Heart right ventricle (tissue), 16 donors: ENCODE results near the gene ANXA11. TPM values are rescaled to one million over a fixed set of nuclear protein-coding genes. Genes with fewer than 3 reads are reported as not detected.

ENCODE experiments used
- ATAC-seq, 8 donors: fragments of 200-7000 bp; cut with Tn5 transposase; one replicate each; pipeline ENCODE4 v1.9.1; 2020; ENCODE audit warnings: mild to moderate bottlenecking in 8 of 8, moderate library complexity in 8 of 8, moderate number of reproducible peaks in 1 of 8
- DNase-seq, 2 donors: peaks; one replicate each; pipeline ENCODE4 v3.0.0-alpha.2; 2020
- H3K27ac ChIP-seq, 10 donors: fragments of 200-600 bp; sonication (generic) in 2 of 10; one replicate each; pipeline versions ENCODE4 v1.5.0 to v1.8.0; 2020 to 2022; ENCODE audit warnings: mild to moderate bottlenecking in 3 of 10
- H3K27me3 ChIP-seq, 7 donors: fragments of 200-600 bp; one replicate each; pipeline ENCODE4 v1.8.0; 2021 to 2022; ENCODE audit warnings: mild to moderate bottlenecking in 2 of 7
- H3K36me3 ChIP-seq, 9 donors: fragments of 200-600 bp; sonication (generic) in 1 of 9; one replicate each; pipeline versions ENCODE4 v1.5.0 to v1.8.0; 2020 to 2022; ENCODE audit warnings: mild to moderate bottlenecking in 2 of 9
- H3K4me1 ChIP-seq, 9 donors: fragments of 200-600 bp; sonication (generic) in 1 of 9; one replicate each; pipeline versions ENCODE4 v1.5.0 to v1.8.0; 2020 to 2022; ENCODE audit warnings: mild to moderate bottlenecking in 4 of 9
- H3K4me3 ChIP-seq, 10 donors: fragments of 200-600 bp; sonication (generic) in 2 of 10; one replicate each; pipeline versions ENCODE4 v1.5.0 to v1.8.0; 2020 to 2022; ENCODE audit warnings: mild to moderate bottlenecking in 7 of 10, moderate library complexity in 2 of 10
- H3K9me3 ChIP-seq, 11 donors: fragments of 200-600 bp in 10 of 11; sonication (generic) in 2 of 11; one replicate each; pipeline versions ENCODE4 v1.5.0 to v1.8.0; 2013 to 2022; ENCODE audit warnings: mild to moderate bottlenecking in 2 of 11, control low read depth in 1 of 11, moderate library complexity in 1 of 11
- WGBS, 2 donors: extraction: QIAGEN DNeasy Blood & Tissue Kit; methylation state at CpG; one replicate each; pipeline ENCODE4 v1.1.7; 2013; ENCODE audit warnings: inconsistent platforms in 1 of 2; 5-methylcytosine and 5-hydroxymethylcytosine counted together
- intact Hi-C, 10 donors: fragments of 100-400 bp; cut with DNase I; formaldehyde crosslinking; loops; one replicate each; pipeline versions ENCODE4 v1.11.1 to v1.14.2; 2022
- polyA plus RNA-seq, 2 donors: library from polyadenylated mRNA; stranded (reverse); fragments of 200-250 nt; gene quantifications; one replicate each; pipeline ENCODE4 v1.2.3, GENCODE V29; 2013
- total RNA-seq, 10 donors: library from RNA; stranded (reverse); fragmentation: NEBNext Ultra II Directional in 3 of 10; extraction: Animal tissue kit (Norgen Biotek cat#: 25700) in 3 of 10; gene quantifications; one replicate each; pipeline versions ENCODE4 v1.2.1 to v1.2.4, GENCODE V29; 2021 to 2023
- TF ChIP-seq, protein P1 (sequence below), 9 donors: fragments of 200-600 bp; sonication (generic) in 2 of 9; IDR thresholded peaks; one replicate each; pipeline versions ENCODE4 v1.5.0 to v1.8.0; 2021 to 2022; ENCODE audit warnings: antibody characterized with exemption in 9 of 9, mild to moderate bottlenecking in 5 of 9, moderate library complexity in 1 of 9
- donor health status: Arrhythmogenic right ventricular cardiomyopathy.
- donor health status: ischemic (EF 13 %, LVEDD 7.1; RV severe dilation, severe dysfunction).
- donor health status: healthy with polysubstance abuse.
- donor health status: DM: no; HTN: yes; CAD: no.
- donor health status: DM: no; HTN: no; CAD: no.
- donor health status: ischemic (EF 25% LVEDD 6.9; RV normal size, moderate dysfunction).
- donor health status: ischemic (EF 25% LVEDD 5.7; RV mildly dilated, moderate dysfunction).
- donor health status: healthy.
- donor health status: DM: yes; HTN: yes; CAD: no.
- donor health status: Ischemic cardiomyopathy.
- donor health status: ischemic (EF 35%, LVEDD 5.7; RV mildly dilated, moderate dysfunction).
- donor health status: nonischemic (EF 11% LVEDD 7.7; RV severe dilation, severe dysfunction).
- donor health status: DM: yes; HTN: yes; CAD: no.
- donor health status: PGD.
- donor health status: ischemic (EF 29% LVEDD 5.4; RV normal size, mild dysfunction).
- donor health status: nonischemic (EF 23%, LVEDD 6.1; RV moderate dilation, normal function).

ANXA11 gene
- total and polyA plus RNA-seq, 12 donors = 160 to 1,089 (median 422) TPM

DNA sequence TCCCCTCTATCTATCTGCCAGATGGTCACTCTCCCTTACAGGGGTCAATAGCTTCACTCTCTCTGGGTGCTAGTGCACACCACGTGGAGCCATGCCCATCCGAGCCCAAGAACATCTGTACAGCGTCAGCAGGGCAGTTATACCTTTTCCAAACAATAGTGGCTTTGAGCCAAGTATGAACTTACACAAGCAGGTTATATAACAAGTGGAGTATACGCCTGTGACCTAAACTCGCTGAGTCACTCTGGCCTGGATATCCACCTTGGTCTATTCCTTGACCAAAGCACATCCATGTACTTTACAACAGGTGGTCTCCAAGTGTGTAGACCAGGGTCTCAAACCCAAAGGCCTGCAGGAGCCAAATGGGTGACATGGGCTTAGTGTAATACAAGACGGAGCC lies 52.5 kb downstream of the ANXA11 start:
- WGBS, 2 donors = 91 to 94% methylated on average over 6 of the region's 6 CpGs
- no peaks in the 10 kb centered on the region for H3K27me3 ChIP-seq
- no peak for DNase-seq
- no peak for ATAC-seq
- no peak overlapping the region for H3K4me3 ChIP-seq
- intact Hi-C loops = no loop called here
- peaks cover 0 to 18% (median 0%) of the 10 kb centered on the region in 11 donors for H3K9me3 ChIP-seq
- H3K27ac ChIP-seq = no peak overlapping the region
- H3K4me1 ChIP-seq = peaks cover 0 to 12% (median 10%) of the 10 kb centered on the region in 9 donors
- H3K36me3 ChIP-seq = peaks cover 0 to 99% (median 54%) of the 10 kb centered on the region in 9 donors
- TF ChIP-seq, protein P1, sequence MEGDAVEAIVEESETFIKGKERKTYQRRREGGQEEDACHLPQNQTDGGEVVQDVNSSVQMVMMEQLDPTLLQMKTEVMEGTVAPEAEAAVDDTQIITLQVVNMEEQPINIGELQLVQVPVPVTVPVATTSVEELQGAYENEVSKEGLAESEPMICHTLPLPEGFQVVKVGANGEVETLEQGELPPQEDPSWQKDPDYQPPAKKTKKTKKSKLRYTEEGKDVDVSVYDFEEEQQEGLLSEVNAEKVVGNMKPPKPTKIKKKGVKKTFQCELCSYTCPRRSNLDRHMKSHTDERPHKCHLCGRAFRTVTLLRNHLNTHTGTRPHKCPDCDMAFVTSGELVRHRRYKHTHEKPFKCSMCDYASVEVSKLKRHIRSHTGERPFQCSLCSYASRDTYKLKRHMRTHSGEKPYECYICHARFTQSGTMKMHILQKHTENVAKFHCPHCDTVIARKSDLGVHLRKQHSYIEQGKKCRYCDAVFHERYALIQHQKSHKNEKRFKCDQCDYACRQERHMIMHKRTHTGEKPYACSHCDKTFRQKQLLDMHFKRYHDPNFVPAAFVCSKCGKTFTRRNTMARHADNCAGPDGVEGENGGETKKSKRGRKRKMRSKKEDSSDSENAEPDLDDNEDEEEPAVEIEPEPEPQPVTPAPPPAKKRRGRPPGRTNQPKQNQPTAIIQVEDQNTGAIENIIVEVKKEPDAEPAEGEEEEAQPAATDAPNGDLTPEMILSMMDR (IDR thresholded peaks at IDR 0.05) = no peak

DNA sequence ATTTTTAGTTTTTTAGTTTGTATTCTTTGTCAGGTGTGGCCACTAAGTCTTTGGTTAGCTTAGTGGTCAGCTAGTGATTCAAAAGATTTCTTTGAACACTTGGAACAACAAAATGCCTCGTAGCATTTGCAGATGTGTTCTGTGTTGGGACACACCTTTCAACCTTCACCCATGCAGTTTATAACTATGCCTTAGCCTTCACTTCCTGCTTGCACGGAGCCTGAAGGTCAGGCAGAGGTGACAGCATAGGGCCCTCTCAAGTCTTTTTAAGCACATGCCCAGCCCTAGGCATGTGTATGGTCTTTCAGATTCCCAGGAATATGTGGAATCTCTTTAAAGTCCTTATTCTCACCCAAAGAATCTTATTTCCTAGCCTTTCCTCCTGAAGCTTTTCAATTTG lies 55.2 kb downstream of the ANXA11 start:
- Histone ChIP-seq H3K9me3 (peaks cover 0 to 18% (median 0%) of the 10 kb centered on the region in 11 donors), H3K36me3 (peaks cover 0 to 76% (median 28%) of the 10 kb centered on the region in 9 donors), H3K27me3 (no peaks in the 10 kb centered on the region), H3K4me1 (peaks cover 0 to 11% (median 4%) of the 10 kb centered on the region in 9 donors), H3K4me3 (no peak overlapping the region), H3K27ac (peak overlapping the region in 5 of 10 donors; percentile 7 to 36 (median 31))
- intact Hi-C loops = no loop called here
- DNase-seq = no peak
- WGBS, 2 donors = 57 to 77% methylated on average over 2 of the region's 2 CpGs
- TF ChIP-seq, protein P1 (IDR thresholded peaks at IDR 0.05) = no peak
- no peak for ATAC-seq

DNA sequence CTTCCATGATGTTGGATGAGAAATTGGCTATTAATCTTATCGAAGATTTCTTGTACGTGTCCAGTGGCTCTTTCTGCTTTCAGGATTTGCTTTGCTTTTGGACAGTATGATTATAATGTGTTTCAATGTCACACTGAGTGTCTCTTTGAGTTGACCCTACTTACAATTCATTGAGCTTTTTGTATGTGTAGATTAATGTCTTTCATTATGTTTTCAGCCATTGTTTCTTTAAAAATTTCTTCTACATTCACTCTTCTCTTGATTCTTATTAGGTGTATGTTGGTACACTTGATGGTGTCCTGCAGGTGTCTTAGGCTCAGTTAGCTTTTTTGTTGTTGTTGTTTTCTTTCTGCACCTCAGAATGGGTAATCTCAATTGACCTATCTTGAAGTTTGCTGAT lies 56.2 kb downstream of the ANXA11 start:
- no peak overlapping the region for H3K27ac ChIP-seq
- H3K9me3 ChIP-seq = peaks cover 0 to 18% (median 0%) of the 10 kb centered on the region in 11 donors
- H3K4me1 ChIP-seq = peaks cover 3 to 22% (median 15%) of the 10 kb centered on the region in 9 donors
- intact Hi-C loops = loop anchor here in 4 of 10 donors (5.0 to 10.0 kb wide), 4 partner anchors 56 to 74 kb away; partner anchors contain the start of genes ANXA11 (in 4 of the 4) and TMEM254 (in 1 of the 4)
- H3K27me3 ChIP-seq = no peaks in the 10 kb centered on the region
- DNase-seq = no peak
- no peak for ATAC-seq
- TF ChIP-seq, protein P1 (IDR thresholded peaks at IDR 0.05) = no peak
- WGBS, 2 donors = 96 to 97% methylated on average over 2 of the region's 2 CpGs
- H3K4me3 ChIP-seq = no peak overlapping the region
- peaks cover 0 to 65% (median 19%) of the 10 kb centered on the region in 9 donors for H3K36me3 ChIP-seq

DNA sequence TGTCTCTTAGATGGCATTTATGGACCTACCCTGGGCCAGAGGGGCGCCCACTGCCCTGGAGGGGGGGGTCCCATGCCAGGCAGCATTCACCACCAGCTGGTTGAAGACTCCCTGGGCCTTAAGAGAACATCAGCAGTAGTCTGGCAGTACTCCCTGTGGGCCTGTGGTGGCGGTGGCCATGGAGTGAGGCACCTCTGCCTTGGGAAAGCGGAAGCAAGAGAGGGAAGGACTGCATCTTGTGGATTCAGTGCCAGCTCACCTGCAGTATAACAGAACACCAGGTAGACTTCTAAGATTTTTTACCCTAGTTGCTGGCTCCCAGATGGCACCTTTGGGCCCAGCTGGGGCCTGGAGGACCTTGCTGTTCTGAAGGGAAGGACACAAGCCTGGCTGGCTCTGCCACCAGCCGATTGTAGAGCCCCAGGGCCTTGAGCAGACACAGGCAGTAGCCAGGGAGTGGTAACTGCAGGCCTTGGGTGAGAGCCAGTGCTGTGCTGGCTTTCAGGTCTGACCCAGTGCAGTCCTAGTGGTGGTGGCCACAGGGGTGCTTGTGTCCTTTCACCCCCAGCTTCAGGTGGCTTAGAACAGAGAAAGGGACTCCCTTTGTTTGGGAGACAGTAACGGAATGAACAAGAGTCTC lies 57.1 kb downstream of the ANXA11 start:
- WGBS, 2 donors = 77 to 87% methylated on average over 5 of the region's 5 CpGs
- DNase-seq (no peak), ATAC-seq (no peak)
- peaks cover 0 to 18% (median 0%) of the 10 kb centered on the region in 11 donors for H3K9me3 ChIP-seq
- TF ChIP-seq, protein P1 (IDR thresholded peaks at IDR 0.05) = no peak
- peak overlapping the region in 1 of 10 donors; percentile 6 for H3K27ac ChIP-seq
- H3K36me3 ChIP-seq = peaks cover 0 to 57% (median 10%) of the 10 kb centered on the region in 9 donors
- no peaks in the 10 kb centered on the region for H3K27me3 ChIP-seq
- peaks cover 4 to 30% (median 23%) of the 10 kb centered on the region in 9 donors for H3K4me1 ChIP-seq
- intact Hi-C loops = loop anchor here in 4 of 10 donors (5.0 to 10.0 kb wide), 4 partner anchors 57 to 74 kb away; partner anchors contain the start of genes ANXA11 (in 4 of the 4) and TMEM254 (in 1 of the 4)
- H3K4me3 ChIP-seq = no peak overlapping the region
